CD4-positive, alpha-beta T cell (primary cell): ENCODE results near the gene PANK1. TPM values are rescaled to one million over a fixed set of nuclear protein-coding genes. Genes with fewer than 3 reads are reported as not detected.

Experiments used
- ATAC-seq: fragments of 200-7000 bp; cut with Tn5 transposase; one replicate; pipeline ENCODE4 v1.10.0; 2022; ENCODE audit warnings: mild to moderate bottlenecking; ENCODE audit not compliant: poor library complexity
- CTCF ChIA-PET: fragments of 350-600 bp; sonication (Branson Sonifier 250); formaldehyde crosslinking; loops from one replicate; lab custom pipeline; 2021; ENCODE audit warnings: antibody characterized with exemption, inconsistent platforms; lab: Charles Lee
- POLR2A ChIA-PET: fragments of 350-600 bp; sonication (Branson Sonifier 250); formaldehyde crosslinking; loops from one replicate; lab custom pipeline; 2021; ENCODE audit warnings: antibody characterized with exemption, inconsistent platforms; lab: Charles Lee
- DNase-seq, 14 experiments: peaks; one replicate each; pipeline ENCODE4 v3.0.0-alpha.2; 2013 to 2020; ENCODE audit warnings: mixed read lengths in 2 of 14
- H3K27ac ChIP-seq, 2 donors: one replicate each; pipeline versions ENCODE4 v1.5.1 to v1.7.0; 2013; ENCODE audit warnings: low read length in 2 of 2, low read depth in 1 of 2, mild to moderate bottlenecking in 1 of 2
- H3K27me3 ChIP-seq, 2 experiments: 1 replicate in 1 of 2; 2 replicates in 1 of 2; pipeline versions ENCODE4 v1.6.1 to v1.7.0; 2013; ENCODE audit warnings: low read length in 2 of 2, control low read depth in 1 of 2, mild to moderate bottlenecking in 1 of 2, moderate library complexity in 1 of 2; ENCODE audit not compliant: insufficient read depth in 2 of 2, control insufficient read depth in 1 of 2
- H3K36me3 ChIP-seq: one replicate; pipeline ENCODE4 v1.6.1; 2013; ENCODE audit warnings: low read length, control low read depth; ENCODE audit not compliant: insufficient read depth
- H3K4me1 ChIP-seq: one replicate; pipeline ENCODE4 v1.6.1; 2013; ENCODE audit warnings: low read length, control low read depth; ENCODE audit not compliant: insufficient read depth
- H3K4me3 ChIP-seq: one replicate; pipeline ENCODE4 v1.5.1; 2013; ENCODE audit warnings: mild to moderate bottlenecking, low read length, moderate library complexity
- H3K9me3 ChIP-seq, 2 experiments: 1 replicate in 1 of 2; 2 replicates in 1 of 2; pipeline versions ENCODE4 v1.6.1 to v1.7.0; 2013; ENCODE audit warnings: low read length in 2 of 2, mild to moderate bottlenecking in 2 of 2, control low read depth in 1 of 2, moderate library complexity in 1 of 2; ENCODE audit not compliant: control insufficient read depth in 1 of 2, insufficient read depth in 1 of 2
- H3K27ac Mint-ChIP-seq: one replicate; pipeline ENCODE4 v1.8.0; 2020; ENCODE audit warnings: mixed read lengths
- H3K27me3 Mint-ChIP-seq: one replicate; pipeline ENCODE4 v1.8.0; 2021; ENCODE audit warnings: mixed read lengths
- H3K36me3 Mint-ChIP-seq: one replicate; pipeline ENCODE4 v1.8.0; 2021; ENCODE audit warnings: low read depth, mixed read lengths
- H3K4me1 Mint-ChIP-seq: one replicate; pipeline ENCODE4 v1.8.0; 2021; ENCODE audit warnings: low read depth, mixed read lengths
- H3K4me3 Mint-ChIP-seq: one replicate; pipeline ENCODE4 v1.8.0; 2020; ENCODE audit warnings: mild to moderate bottlenecking, mixed read lengths
- H3K9me3 Mint-ChIP-seq: one replicate; pipeline ENCODE4 v1.8.0; 2020; ENCODE audit warnings: mixed read lengths
- CTCF ChIP-seq: fragments of 200-600 bp; IDR thresholded peaks from one replicate; pipeline ENCODE4 v1.8.0; 2022; ENCODE audit warnings: antibody characterized with exemption, mild to moderate bottlenecking
- intact Hi-C, 2 experiments: fragments of 100-400 bp; cut with DNase I in 1 of 2; cut with micrococcal nuclease in 1 of 2; formaldehyde crosslinking; loops; one replicate each; pipeline versions ENCODE4 v1.15.1 to v1.9.0; 2023 to 2025; cut with DNase I, micrococcal nuclease
- total RNA-seq, 174 experiments: library from RNA in 2 of 174; stranded (reverse) in 2 of 174; gene quantifications; one replicate each; pipeline ENCODE4 v1.2.3 and lab custom pipeline; 2021 to 2026

PANK1 gene
- total RNA-seq, 2 experiments from 2014 or later: 0.55 to 0.61 TPM

GRCh38 chr10:89600041-89600440, 45.0 kb downstream of the PANK1 start:
- POLR2A ChIA-PET: no interaction called here
- ATAC-seq: no peak
- H3K36me3 Mint-ChIP-seq: peaks cover 4% of the 10 kb centered on the region

GRCh38 chr10:89593043-89593442, 52.0 kb downstream of the PANK1 start:
- no peak overlapping the region for H3K27ac Mint-ChIP-seq
- Histone ChIP-seq H3K36me3 (no peaks in the 10 kb centered on the region), H3K4me1 (no peaks in the 10 kb centered on the region), H3K9me3 (no peaks in the 10 kb centered on the region), H3K27me3 (no peaks in the 10 kb centered on the region), H3K4me3 (no peak overlapping the region), H3K27ac (no peak overlapping the region)
- ATAC-seq (no peak), DNase-seq (no peak)
- no peaks in the 10 kb centered on the region for H3K27me3 Mint-ChIP-seq
- ChIA-PET CTCF (no interaction called here), POLR2A (no interaction called here)
- H3K36me3 Mint-ChIP-seq: no peaks in the 10 kb centered on the region
- H3K9me3 Mint-ChIP-seq: no peaks in the 10 kb centered on the region
- intact Hi-C loops: no loop called here
- no peak overlapping the region for H3K4me3 Mint-ChIP-seq
- H3K4me1 Mint-ChIP-seq: no peaks in the 10 kb centered on the region
- no peak for TF ChIP-seq CTCF

More at GRCh38 chr10:89600041-89600440, 45.0 kb downstream of the PANK1 start:
- intact Hi-C loops: no loop called here
- Histone ChIP-seq H3K27me3 (no peaks in the 10 kb centered on the region), H3K4me3 (no peak overlapping the region), H3K9me3 (no peaks in the 10 kb centered on the region), H3K4me1 (no peaks in the 10 kb centered on the region), H3K27ac (no peak overlapping the region), H3K36me3 (no peaks in the 10 kb centered on the region)
- Mint-ChIP-seq H3K27me3 (no peaks in the 10 kb centered on the region), H3K4me3 (no peak overlapping the region), H3K9me3 (no peaks in the 10 kb centered on the region), H3K27ac (no peak overlapping the region), H3K4me1 (no peaks in the 10 kb centered on the region)
- DNase-seq: no peak
- CTCF ChIA-PET: no interaction called here
- no peak for TF ChIP-seq CTCF

- ATAC-seq (no peak), DNase-seq (no peak)
- Histone ChIP-seq H3K27me3 (no peaks in the 10 kb centered on the region), H3K9me3 (no peaks in the 10 kb centered on the region), H3K4me1 (no peaks in the 10 kb centered on the region), H3K4me3 (no peak overlapping the region), H3K27ac (no peak overlapping the region), H3K36me3 (no peaks in the 10 kb centered on the region)
- TF ChIP-seq CTCF: no peak
- Mint-ChIP-seq H3K27me3 (no peaks in the 10 kb centered on the region), H3K4me1 (no peaks in the 10 kb centered on the region), H3K27ac (no peak overlapping the region), H3K9me3 (no peaks in the 10 kb centered on the region), H3K4me3 (no peak overlapping the region), H3K36me3 (no peaks in the 10 kb centered on the region)
- ChIA-PET CTCF (interaction anchor here (0.6 kb wide), 1 partner anchor 93 kb away, joined by 4 read pairs; no protein-coding TSS in a partner anchor), POLR2A (no interaction called here)
- intact Hi-C loops: no loop called here
Measured at GRCh38 chr10:89592539-89592938, 52.5 kb downstream of the PANK1 start.
